Type B pancreatic cell (in vitro differentiated cells): ENCODE data around the gene TM9SF1. TPM values are rescaled to one million over a fixed set of nuclear protein-coding genes. Genes with fewer than 3 reads are reported as not detected.

ENCODE experiments used
- DNase-seq: peaks from one replicate; pipeline ENCODE4 v3.0.0; 2021; ENCODE audit warnings: mixed read lengths; ENCODE audit not compliant: unreplicated experiment; ENCODE audit errors: extremely low spot score
- H3K27ac Mint-ChIP-seq: 2 replicates; pipeline ENCODE4 v1.8.0; 2021; ENCODE audit warnings: mild to moderate bottlenecking, mixed read lengths
- H3K27me3 Mint-ChIP-seq: 2 replicates; pipeline ENCODE4 v1.8.0; 2021; ENCODE audit warnings: mixed read lengths
- H3K36me3 Mint-ChIP-seq: 2 replicates; pipeline ENCODE4 v1.8.0; 2021; ENCODE audit warnings: mixed read lengths
- H3K4me1 Mint-ChIP-seq: one replicate; pipeline ENCODE4 v1.8.0; 2021; ENCODE audit warnings: mixed read lengths; ENCODE audit not compliant: unreplicated experiment
- H3K4me3 Mint-ChIP-seq: 2 replicates; pipeline ENCODE4 v1.8.0; 2021; ENCODE audit warnings: mild to moderate bottlenecking, mixed read lengths
- H3K9me3 Mint-ChIP-seq: 2 replicates; pipeline ENCODE4 v1.8.0; 2021; ENCODE audit warnings: mixed read lengths
- CTCF ChIP-seq: fragments of 200-600 bp; sonication (generic); conservative IDR thresholded peaks from 2 replicates; pipeline ENCODE4 v1.5.0; 2021; ENCODE audit warnings: antibody characterized with exemption, mild to moderate bottlenecking
- total RNA-seq: library from RNA; stranded (reverse); gene quantifications from 2 replicates; pipeline ENCODE4 v1.2.1, GENCODE V29; 2021; ENCODE audit warnings: low replicate concordance

TM9SF1 gene
- total RNA-seq, 1 donor from 2014 or later: 50.5 TPM

GRCh38 chr14:24150061-24150460 lies 45.2 kb downstream of the TM9SF1 start:
- no peak for TF ChIP-seq CTCF
- no peaks in the 10 kb centered on the region for H3K27me3 Mint-ChIP-seq
- no peaks in the 10 kb centered on the region for H3K9me3 Mint-ChIP-seq
- no peak for DNase-seq
- peaks cover 12% of the 10 kb centered on the region for H3K36me3 Mint-ChIP-seq
- H3K4me1 Mint-ChIP-seq: peaks cover 24% of the 10 kb centered on the region
- H3K27ac Mint-ChIP-seq: no peak overlapping the region
- no peak overlapping the region for H3K4me3 Mint-ChIP-seq

- no peaks in the 10 kb centered on the region for H3K27me3 Mint-ChIP-seq
- no peak for DNase-seq
- no peak overlapping the region for H3K27ac Mint-ChIP-seq
- H3K36me3 Mint-ChIP-seq: peaks cover 10% of the 10 kb centered on the region
- TF ChIP-seq CTCF: no peak
- H3K9me3 Mint-ChIP-seq: no peaks in the 10 kb centered on the region
- peaks cover 24% of the 10 kb centered on the region for H3K4me1 Mint-ChIP-seq
- peak overlapping the region; percentile 98 for H3K4me3 Mint-ChIP-seq
These were observed 45.8 kb downstream of the TM9SF1 start for GRCh38 chr14:24149302-24149969.

GRCh38 chr14:24147761-24148428 lies 47.3 kb downstream of the TM9SF1 start:
- H3K4me1 Mint-ChIP-seq: peaks cover 29% of the 10 kb centered on the region
- no peak for TF ChIP-seq CTCF
- no peak for DNase-seq
- peak overlapping the region; percentile 98 for H3K4me3 Mint-ChIP-seq
- peaks cover 9% of the 10 kb centered on the region for H3K36me3 Mint-ChIP-seq
- H3K27me3 Mint-ChIP-seq: no peaks in the 10 kb centered on the region
- H3K27ac Mint-ChIP-seq: peak overlapping the region; percentile 46
- H3K9me3 Mint-ChIP-seq: no peaks in the 10 kb centered on the region

GRCh38 chr14:24146978-24147760 lies 48.1 kb downstream of the TM9SF1 start, which contains the start of gene RNF31:
RNF31 (plus strand) TSS chr14:24147498; CDS start chr14:24147699, 201 bp downstream.
- peak within 1 kb of the TSS; percentile 98 for H3K4me3 Mint-ChIP-seq
- peak within 1 kb of the TSS; percentile 92 for H3K27ac Mint-ChIP-seq
- no peaks in the 10 kb centered on the region for H3K27me3 Mint-ChIP-seq
- no peak for TF ChIP-seq CTCF
- peaks cover 9% of the 10 kb centered on the region for H3K36me3 Mint-ChIP-seq
- peak; percentile 95 for DNase-seq
- no peaks in the 10 kb centered on the region for H3K9me3 Mint-ChIP-seq
- peaks cover 32% of the 10 kb centered on the region for H3K4me1 Mint-ChIP-seq

GRCh38 chr14:24146453-24146977 lies 48.7 kb downstream of the TM9SF1 start, which contains the start of gene PSME2:
PSME2 (minus strand) TSS chr14:24146610; CDS start chr14:24146581, 29 bp downstream.
- peaks cover 9% of the 10 kb centered on the region for H3K36me3 Mint-ChIP-seq
- H3K27me3 Mint-ChIP-seq: no peaks in the 10 kb centered on the region
- TF ChIP-seq CTCF: no peak
- H3K9me3 Mint-ChIP-seq: no peaks in the 10 kb centered on the region
- peak; percentile 94 for DNase-seq
- H3K4me3 Mint-ChIP-seq: peak within 1 kb of the TSS; percentile 98
- peak within 1 kb of the TSS; percentile 92 for H3K27ac Mint-ChIP-seq
- peaks cover 36% of the 10 kb centered on the region for H3K4me1 Mint-ChIP-seq
